ENCODE measurements around the gene TEX26. TPM values are rescaled to one million over a fixed set of nuclear protein-coding genes. Genes with fewer than 3 reads are reported as not detected.

Gene TEX26
- total RNA-seq (2013), result not detected
- polyA plus RNA-seq (not detected), polyA minus RNA-seq (not detected in 2 replicates), total RNA-seq (0 to 1.6 (median 0) reads per million in 11 experiments)

DNA sequence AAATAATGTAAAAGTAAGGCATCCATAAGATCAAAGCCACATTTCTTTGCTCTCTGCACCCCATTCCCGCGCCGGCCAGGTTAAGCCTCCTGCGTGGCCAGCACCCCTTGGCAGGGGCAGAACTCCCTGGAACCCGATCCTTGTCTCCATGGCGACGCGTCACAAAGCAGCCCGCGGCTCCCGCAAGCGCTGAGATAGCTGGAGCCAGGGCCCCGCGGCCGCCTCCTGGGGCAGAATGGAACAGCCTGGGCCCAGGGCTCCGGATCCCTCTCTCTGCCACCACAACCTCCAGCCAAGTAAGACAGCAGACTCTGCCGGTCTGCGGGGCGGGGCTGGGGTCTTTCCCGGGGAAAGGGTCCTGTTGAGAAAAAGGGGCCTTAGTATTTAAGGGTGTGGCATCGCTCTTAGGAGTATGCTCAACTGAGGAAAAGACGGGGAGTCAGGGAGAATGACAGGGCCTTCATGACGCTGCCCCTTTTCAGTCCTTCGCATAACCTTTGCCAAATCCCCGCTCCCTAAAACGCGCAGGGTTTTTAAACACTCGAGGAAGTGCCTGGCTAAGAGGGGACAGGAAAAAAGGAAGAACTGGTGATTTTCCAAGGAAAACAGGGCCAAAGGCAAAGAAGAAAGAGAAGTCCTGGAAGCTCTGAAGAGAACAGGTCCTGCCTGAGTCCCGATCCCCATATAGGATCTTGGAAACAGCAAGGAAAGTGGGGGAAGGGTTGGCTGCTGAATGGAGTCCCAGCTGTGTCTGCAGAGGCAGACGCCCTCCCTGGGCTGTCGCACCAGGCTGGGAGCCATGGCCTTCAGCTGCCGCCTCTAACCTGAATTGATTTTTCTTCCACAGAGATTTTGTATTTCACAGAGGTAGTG lies at the start of gene TEX26:
Gene TEX26, plus strand, starts transcription at position 176 of the 873 bp plus-strand sequence. Its CDS starts 60 bp downstream, at position 236.
- no peak within 1 kb of the TSS for H3K27ac ChIP-seq (ENCODE audit: low read depth in 1 of 2, low read length in 2 of 2)
- peaks cover 2 to 10% of the 10 kb centered on the region in 2 donors for H3K27me3 ChIP-seq (ENCODE audit: control insufficient read depth in 2 of 2, insufficient read depth in 2 of 2, low read length in 2 of 2)
- 65% methylated on average over 20 of the region's 32 CpGs for WGBS (ENCODE audit: insufficient coverage)
- no peaks in the 10 kb centered on the region for H3K4me1 ChIP-seq (ENCODE audit: control insufficient read depth in 1 of 2, insufficient read depth in 2 of 2, low read length in 2 of 2)
- Mint-ChIP-seq H3K4me3 (peak within 1 kb of the TSS in 1 of 2 donors; percentile 31), H3K9me3 (peaks cover 0 to 11% (median 2%) of the 10 kb centered on the region in 7 donors), H3K27ac (peak within 1 kb of the TSS in 1 of 7 donors; percentile 37), H3K4me1 (no peaks in the 10 kb centered on the region), H3K27me3 (ENCODE audit: low read depth in 3 of 3) (peaks cover 6 to 20% (median 17%) of the 10 kb centered on the region in 3 donors), H3K36me3 (no peaks in the 10 kb centered on the region)
- no peaks in the 10 kb centered on the region for H3K36me3 ChIP-seq (replicated peaks in 1 of 2; ENCODE audit: control insufficient read depth in 1 of 2, insufficient read depth in 2 of 2, low read length in 2 of 2)
- no peaks in the 10 kb centered on the region for H4K20me1 ChIP-seq (ENCODE audit: insufficient read depth, low read length)
- H3K9me3 ChIP-seq (replicated peaks in 1 of 2; ENCODE audit: control insufficient read depth in 1 of 2, insufficient read depth in 1 of 2, low read length in 2 of 2), result peaks cover 0 to 9% of the 10 kb centered on the region in 2 donors
- H3K4me2 ChIP-seq (replicated peaks; ENCODE audit: extremely low read depth, low read length, poor library complexity, severe bottlenecking), result no peak within 1 kb of the TSS
- no peak within 1 kb of the TSS for H3K9ac ChIP-seq (ENCODE audit: insufficient read depth, low read length, poor library complexity, severe bottlenecking)
- H2AFZ ChIP-seq (ENCODE audit: insufficient read depth, low read depth, low read length, poor library complexity, severe bottlenecking), result no peak within 1 kb of the TSS
- TF ChIP-seq, protein P1, sequence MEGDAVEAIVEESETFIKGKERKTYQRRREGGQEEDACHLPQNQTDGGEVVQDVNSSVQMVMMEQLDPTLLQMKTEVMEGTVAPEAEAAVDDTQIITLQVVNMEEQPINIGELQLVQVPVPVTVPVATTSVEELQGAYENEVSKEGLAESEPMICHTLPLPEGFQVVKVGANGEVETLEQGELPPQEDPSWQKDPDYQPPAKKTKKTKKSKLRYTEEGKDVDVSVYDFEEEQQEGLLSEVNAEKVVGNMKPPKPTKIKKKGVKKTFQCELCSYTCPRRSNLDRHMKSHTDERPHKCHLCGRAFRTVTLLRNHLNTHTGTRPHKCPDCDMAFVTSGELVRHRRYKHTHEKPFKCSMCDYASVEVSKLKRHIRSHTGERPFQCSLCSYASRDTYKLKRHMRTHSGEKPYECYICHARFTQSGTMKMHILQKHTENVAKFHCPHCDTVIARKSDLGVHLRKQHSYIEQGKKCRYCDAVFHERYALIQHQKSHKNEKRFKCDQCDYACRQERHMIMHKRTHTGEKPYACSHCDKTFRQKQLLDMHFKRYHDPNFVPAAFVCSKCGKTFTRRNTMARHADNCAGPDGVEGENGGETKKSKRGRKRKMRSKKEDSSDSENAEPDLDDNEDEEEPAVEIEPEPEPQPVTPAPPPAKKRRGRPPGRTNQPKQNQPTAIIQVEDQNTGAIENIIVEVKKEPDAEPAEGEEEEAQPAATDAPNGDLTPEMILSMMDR (IDR thresholded peaks at IDR 0.05), result no peak
- no peak within 1 kb of the TSS for H3K4me3 ChIP-seq (replicated peaks in 1 of 3; ENCODE audit: low read depth in 2 of 3, low read length in 3 of 3)
- no peaks in the 10 kb centered on the region for H3K79me2 ChIP-seq (ENCODE audit: insufficient read depth, low read length)
- intact Hi-C loops (cut with micrococcal nuclease), result no loop called here
- DNase-seq, result no peak

DNA sequence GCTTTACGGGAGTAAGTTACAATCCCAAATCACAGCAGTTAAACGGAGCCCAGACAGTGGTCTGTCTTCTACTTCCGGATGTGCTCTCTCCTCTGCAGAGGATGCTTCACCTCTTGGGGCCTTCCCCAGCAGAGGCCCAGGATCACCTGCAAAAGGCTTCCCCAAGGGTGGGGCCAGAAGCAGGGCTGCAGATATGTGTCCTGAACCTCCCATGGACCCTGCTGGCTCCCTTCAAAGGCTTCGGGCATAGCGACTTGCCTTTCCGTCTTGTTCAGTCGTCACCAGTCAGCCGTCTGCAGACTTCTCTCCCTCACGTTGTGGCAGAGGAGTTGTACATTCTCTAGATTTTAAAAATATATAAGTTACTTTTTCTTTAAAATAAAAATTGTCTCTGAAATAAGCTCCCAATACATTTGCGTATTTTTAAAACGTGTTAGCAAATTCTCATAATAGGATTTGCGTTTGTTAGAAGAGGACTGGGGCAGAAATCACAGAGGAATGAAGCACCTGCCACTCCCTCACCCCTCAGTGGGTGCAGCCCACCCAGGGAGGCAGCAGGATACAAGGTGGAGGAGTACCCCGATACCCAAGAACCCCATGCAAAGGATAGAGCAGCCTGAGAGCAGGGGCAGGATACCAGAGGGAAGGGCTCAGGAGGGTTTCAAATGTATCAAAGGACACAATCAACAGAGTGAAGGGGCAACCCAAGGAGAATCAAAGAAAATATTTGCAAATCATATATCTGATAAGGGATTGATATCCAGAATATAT lies 49.3 kb upstream of the TEX26 start:
- no peak for DNase-seq
- H3K27ac ChIP-seq (ENCODE audit: low read depth in 1 of 2, low read length in 2 of 2), result no peak overlapping the region
- TF ChIP-seq, protein P1 (IDR thresholded peaks at IDR 0.05), result no peak
- Mint-ChIP-seq H3K4me3 (no peak overlapping the region), H3K36me3 (no peaks in the 10 kb centered on the region), H3K4me1 (no peaks in the 10 kb centered on the region), H3K27me3 (ENCODE audit: low read depth in 3 of 3) (peaks cover 5 to 18% (median 16%) of the 10 kb centered on the region in 3 donors), H3K9me3 (peaks cover 0 to 18% (median 10%) of the 10 kb centered on the region in 7 donors), H3K27ac (no peak overlapping the region)
- 100% methylated on average over 6 of the region's 13 CpGs for WGBS (ENCODE audit: insufficient coverage)
- no peaks in the 10 kb centered on the region for H4K20me1 ChIP-seq (ENCODE audit: insufficient read depth, low read length)
- no peak overlapping the region for H3K4me2 ChIP-seq (replicated peaks; ENCODE audit: extremely low read depth, low read length, poor library complexity, severe bottlenecking)
- H3K9ac ChIP-seq (ENCODE audit: insufficient read depth, low read length, poor library complexity, severe bottlenecking), result no peak overlapping the region
- no peak overlapping the region for H2AFZ ChIP-seq (ENCODE audit: insufficient read depth, low read depth, low read length, poor library complexity, severe bottlenecking)
- peaks cover 4 to 8% of the 10 kb centered on the region in 2 donors for H3K9me3 ChIP-seq (replicated peaks in 1 of 2; ENCODE audit: control insufficient read depth in 1 of 2, insufficient read depth in 1 of 2, low read length in 2 of 2)
- no peaks in the 10 kb centered on the region for H3K4me1 ChIP-seq (ENCODE audit: control insufficient read depth in 1 of 2, insufficient read depth in 2 of 2, low read length in 2 of 2)
- peaks cover 4% of the 10 kb centered on the region in 2 donors for H3K27me3 ChIP-seq (ENCODE audit: control insufficient read depth in 2 of 2, insufficient read depth in 2 of 2, low read length in 2 of 2)
- H3K36me3 ChIP-seq (replicated peaks in 1 of 2; ENCODE audit: control insufficient read depth in 1 of 2, insufficient read depth in 2 of 2, low read length in 2 of 2), result no peaks in the 10 kb centered on the region
- no peaks in the 10 kb centered on the region for H3K79me2 ChIP-seq (ENCODE audit: insufficient read depth, low read length)
- intact Hi-C loops (cut with micrococcal nuclease), result no loop called here
- H3K4me3 ChIP-seq (replicated peaks in 1 of 3; ENCODE audit: low read depth in 2 of 3, low read length in 3 of 3), result no peak overlapping the region

Data from CD14-positive monocyte (primary cell).